GM10847 (cell line): ENCODE data around the gene TMEM259.

Source experiments
- POLR2A ChIP-seq: IDR thresholded peaks from 2 replicates; pipeline ENCODE4 v1.6.1; 2011; ENCODE audit not compliant: insufficient read length; ENCODE audit errors: extremely low read depth

Gene TMEM259

DNA sequence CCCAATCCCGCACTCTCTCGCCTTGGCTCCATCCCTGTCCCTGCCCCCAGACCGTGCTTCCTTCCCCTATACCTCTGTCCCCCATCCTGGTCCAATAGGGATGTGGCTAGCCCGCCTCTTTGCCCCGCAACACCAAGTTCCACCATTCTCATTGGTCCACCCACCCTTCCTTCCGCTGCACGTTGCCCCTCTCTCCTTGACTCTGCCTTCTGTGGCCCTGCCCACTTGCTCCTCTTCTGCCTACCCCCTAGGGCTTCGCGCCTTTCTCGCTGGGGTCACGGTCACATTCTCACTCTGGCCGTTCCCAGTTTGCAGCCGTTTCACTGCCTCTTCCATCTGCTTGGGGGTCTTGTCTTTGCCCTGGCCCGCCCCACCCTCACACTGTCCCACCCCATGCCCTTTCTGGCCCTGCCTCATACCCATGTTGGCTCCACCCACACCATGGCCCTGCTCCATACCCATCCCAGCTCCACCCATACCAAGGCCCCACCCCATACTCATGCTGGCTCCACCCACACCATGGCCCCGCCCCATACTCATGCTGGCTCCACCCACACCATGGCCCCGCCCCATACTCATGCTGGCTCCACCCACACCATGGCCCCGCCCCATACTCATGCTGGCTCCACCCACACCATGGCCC lies 41.6 kb upstream of the TMEM259 start:
- no peak for TF ChIP-seq POLR2A

DNA sequence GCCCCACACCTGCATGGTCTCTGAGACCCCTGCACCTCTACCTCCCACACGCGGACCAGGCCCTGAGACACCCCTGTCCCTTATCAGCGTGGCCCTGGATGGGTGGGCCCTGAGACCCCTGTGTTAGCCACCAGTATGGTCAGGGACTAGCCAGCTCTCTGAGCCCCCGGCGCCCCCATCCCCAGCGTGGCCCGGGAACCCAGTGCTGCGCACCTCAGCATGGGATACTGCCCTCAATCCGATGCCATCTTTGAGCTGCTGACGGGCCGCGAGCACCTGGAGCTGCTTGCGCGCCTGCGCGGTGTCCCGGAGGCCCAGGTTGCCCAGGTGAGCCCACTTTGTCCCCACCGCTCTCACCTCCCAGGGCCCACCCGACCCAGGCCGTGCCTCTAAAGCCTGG lies 41.1 kb upstream of the TMEM259 start:
- no peak for TF ChIP-seq POLR2A

DNA sequence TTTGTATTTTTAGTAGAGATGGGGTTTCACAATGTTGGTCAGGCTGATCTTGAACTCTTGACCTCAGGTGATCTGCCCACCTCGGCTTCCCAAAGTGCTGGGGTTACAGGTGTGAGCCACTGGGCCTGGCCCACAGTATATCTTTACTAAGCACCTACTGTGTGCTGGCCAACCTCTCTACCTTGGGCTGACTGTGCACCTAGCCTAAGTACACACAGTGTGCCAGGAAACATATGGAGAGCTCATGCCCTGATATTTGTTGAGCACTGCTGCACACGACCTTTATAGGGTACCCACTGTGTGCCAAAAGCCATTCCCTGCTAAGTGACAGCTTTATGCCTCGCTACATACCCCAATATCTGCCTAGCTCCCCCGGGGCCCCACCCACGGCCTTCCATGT lies 39.8 kb upstream of the TMEM259 start:
- no peak for TF ChIP-seq POLR2A

DNA sequence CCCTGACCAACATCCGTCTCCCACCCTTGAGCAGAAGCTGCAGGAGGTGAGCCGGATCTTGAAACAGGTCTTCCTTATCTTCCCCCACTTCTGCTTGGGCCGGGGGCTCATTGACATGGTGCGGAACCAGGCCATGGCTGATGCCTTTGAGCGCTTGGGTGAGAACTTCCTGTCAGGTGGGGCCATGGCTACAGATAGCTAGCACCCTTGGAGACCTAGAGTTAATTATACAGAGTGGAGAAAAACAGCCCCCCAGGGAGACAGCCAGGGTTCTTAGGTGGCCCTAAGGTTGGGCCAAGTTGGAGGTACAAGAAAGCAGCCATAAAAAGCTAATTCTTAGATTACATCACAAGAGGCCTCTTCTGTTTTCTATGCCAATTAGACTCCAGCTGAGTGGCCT lies 37.2 kb upstream of the TMEM259 start:
- no peak for TF ChIP-seq POLR2A

DNA sequence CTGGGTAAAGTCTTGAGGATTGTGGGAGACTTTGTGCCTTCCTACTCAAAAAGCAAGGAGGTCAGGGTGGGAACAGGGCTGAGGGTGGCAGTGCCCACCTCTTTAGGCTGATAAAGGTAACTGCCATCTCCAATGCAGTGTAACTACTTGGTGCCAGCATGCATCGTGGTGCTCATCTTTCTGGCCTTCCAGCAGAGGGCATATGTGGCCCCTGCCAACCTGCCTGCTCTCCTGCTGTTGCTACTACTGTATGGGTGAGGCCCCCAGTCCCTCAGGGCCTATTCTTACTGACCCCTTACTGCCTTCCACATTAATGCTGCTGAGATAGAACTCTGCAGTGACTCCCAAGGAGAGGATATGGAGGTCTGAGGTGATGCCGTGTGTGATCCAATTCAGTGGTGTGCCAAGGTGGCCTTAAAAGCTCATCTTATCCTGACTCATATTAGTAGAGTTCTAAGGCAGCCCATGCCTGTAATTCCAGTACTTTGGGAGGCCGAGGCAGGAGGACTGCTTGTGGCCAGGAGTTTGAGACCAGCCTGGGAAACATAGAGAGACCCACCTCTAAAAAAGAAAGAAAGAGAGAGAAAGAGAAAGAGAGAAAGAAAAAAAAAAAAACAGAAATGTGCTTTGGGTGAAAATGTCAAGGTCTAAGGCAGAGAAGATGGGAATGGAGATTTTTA lies 36.4 kb upstream of the TMEM259 start:
- no peak for TF ChIP-seq POLR2A

DNA sequence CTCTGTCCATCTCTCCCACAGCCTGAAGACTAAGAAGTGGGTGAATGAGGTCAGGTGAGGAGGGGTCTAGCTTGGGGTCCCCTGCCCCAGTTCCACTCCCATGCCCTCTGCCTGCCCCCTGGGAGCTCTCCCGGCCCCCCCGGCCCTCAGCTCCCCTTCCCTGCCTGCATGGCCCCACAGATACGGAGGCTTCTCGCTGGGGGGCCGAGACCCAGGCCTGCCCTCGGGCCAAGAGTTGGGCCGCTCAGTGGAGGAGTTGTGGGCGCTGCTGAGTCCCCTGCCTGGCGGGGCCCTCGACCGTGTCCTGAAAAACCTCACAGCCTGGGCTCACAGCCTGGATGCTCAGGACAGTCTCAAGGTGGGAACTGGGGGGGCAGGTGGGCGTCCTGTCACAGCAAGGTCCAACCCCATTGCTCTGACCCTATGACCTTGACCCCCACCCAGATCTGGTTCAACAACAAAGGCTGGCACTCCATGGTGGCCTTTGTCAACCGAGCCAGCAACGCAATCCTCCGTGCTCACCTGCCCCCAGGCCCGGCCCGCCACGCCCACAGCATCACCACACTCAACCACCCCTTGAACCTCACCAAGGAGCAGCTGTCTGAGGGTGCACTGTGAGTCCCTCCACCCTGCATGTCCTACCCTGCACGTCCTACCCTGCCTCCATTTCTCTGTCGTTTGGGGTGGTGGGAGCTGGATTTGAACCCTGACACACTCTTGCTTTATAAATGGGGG lies 35.1 kb upstream of the TMEM259 start:
- TF ChIP-seq POLR2A, result no peak

DNA sequence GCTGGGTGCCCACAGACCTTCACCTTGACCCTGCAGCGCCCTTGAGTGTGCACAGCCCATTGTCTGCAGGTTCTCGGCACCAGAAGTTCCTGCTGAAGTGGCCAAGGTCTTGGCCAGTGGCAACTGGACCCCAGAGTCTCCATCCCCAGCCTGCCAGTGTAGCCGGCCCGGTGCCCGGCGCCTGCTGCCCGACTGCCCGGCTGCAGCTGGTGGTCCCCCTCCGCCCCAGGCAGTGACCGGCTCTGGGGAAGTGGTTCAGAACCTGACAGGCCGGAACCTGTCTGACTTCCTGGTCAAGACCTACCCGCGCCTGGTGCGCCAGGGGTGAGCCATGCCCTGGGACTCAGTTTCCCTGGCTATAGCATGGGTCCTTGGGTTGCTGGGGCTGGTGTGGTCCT lies 34.1 kb upstream of the TMEM259 start:
- no peak for TF ChIP-seq POLR2A

DNA sequence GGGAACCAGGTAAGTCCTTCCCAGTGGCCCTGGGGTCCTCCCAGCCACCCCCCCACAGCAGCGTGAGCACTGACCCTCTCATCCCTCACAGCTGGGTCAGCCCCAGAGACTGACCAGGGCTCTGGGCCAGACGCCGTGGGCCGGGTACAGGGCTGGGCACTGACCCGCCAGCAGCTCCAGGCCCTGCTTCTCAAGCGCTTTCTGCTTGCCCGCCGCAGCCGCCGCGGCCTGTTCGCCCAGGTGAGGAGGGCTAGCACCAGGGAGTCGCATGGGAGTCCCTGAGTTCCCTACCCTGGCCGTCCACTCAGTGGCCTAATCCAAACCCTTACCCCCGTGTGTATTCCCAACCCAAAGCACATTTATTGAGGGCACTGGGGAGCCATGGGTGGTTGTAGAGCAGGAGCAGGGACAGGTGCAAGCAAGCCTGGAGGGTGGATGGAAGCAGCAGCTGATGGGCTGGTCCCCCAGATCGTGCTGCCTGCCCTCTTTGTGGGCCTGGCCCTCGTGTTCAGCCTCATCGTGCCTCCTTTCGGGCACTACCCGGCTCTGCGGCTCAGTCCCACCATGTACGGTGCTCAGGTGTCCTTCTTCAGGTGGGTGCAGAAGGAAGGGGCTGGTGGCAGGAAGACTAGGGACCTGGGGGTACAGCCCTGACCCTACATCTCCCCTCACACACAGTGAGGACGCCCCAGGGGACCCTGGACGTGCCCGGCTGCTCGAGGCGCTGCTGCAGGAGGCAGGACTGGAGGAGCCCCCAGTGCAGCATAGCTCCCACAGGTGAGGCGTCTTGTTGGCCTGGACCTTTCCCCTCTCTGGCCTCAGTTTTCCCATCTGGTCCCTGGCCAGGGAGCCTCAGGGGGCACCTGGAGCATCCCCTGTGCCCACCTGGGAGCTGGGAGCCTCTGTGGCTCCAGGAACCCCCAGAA lies 33.4 kb upstream of the TMEM259 start:
- no peak for TF ChIP-seq POLR2A

DNA sequence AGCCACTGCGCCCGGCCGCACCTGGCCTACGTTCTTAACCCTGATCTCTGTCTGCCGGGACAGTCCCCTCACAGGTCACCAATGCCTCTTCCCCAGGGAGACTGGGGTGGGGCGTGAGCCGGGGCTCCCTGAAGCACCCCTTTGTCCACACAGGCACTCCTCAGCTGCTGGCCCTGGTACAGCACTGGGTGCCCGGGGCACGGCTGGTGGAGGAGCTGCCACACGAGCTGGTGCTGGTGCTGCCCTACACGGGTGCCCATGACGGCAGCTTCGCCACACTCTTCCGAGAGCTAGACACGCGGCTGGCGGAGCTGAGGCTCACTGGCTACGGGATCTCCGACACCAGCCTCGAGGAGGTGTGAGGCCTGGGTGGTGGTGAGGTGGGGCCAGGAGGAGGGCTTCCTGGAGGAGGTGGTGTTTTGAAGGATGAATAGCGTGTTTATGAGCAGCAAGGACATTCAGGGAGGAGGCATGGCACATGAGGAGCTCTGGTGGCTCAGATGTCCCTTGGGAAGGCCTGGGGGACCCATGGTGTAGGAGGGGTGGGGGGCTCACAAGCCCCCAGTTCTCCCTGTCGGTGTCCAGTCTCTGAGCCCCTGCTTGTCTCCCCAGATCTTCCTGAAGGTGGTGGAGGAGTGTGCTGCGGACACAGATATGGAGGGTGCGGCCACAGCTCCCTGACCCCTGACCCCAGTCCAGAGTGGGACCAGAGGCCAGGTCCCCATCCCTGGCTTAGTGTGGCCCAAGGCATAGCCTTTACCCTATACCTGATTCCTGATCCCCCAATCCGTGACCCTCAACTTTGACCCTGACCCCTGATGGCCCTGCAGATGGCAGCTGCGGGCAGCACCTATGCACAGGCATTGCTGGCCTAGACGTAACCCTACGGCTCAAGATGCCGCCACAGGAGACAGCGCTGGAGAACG lies 32.5 kb upstream of the TMEM259 start:
- no peak for TF ChIP-seq POLR2A

DNA sequence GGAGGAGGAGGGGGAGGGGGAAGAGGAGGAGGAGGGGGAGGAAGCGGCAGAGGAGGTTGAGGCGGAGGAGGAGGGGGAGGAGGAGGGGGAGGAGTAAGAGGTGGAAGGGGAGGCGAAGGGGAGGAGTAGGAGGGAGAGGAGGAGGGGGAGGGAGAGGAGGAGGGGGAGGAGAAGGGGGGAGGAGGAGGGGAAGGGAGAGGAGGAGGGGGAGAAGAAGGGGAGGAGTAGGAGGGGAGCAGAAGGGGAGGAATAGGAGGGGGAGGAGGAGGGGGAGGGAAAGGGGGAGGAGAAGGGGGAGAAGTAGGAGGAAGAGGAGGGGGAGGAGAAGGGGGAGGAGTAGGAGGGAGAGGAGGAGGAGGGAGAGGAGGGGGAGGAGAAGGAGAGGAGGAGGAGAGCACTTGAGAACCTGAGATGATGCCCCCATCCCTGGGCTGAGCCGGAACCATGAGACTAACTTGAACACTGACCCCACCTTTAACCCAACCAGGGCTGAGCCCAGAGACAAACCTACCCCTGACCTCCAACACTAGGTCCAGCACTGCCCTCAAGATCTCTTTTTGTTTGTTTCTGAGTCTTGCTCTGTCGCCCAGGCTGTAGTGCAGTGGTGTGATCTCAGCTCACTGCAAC lies 31.5 kb upstream of the TMEM259 start:
- TF ChIP-seq POLR2A, result no peak

DNA sequence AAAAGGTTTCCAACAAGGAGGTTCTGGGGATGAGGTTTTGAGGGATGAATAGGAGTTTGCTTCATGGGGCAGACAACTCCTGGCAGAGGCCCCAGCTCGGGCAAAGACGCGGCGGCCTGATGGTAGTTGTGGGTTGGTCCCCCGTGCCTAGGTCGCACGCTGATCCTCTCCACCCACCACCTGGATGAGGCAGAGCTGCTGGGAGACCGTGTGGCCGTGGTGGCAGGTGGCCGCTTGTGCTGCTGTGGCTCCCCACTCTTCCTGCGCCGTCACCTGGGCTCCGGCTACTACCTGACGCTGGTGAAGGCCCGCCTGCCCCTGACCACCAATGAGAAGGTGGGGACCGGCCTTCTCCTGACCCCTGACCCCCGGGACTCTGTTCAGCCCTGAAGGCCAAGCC lies 30.9 kb upstream of the TMEM259 start:
- no peak for TF ChIP-seq POLR2A

DNA sequence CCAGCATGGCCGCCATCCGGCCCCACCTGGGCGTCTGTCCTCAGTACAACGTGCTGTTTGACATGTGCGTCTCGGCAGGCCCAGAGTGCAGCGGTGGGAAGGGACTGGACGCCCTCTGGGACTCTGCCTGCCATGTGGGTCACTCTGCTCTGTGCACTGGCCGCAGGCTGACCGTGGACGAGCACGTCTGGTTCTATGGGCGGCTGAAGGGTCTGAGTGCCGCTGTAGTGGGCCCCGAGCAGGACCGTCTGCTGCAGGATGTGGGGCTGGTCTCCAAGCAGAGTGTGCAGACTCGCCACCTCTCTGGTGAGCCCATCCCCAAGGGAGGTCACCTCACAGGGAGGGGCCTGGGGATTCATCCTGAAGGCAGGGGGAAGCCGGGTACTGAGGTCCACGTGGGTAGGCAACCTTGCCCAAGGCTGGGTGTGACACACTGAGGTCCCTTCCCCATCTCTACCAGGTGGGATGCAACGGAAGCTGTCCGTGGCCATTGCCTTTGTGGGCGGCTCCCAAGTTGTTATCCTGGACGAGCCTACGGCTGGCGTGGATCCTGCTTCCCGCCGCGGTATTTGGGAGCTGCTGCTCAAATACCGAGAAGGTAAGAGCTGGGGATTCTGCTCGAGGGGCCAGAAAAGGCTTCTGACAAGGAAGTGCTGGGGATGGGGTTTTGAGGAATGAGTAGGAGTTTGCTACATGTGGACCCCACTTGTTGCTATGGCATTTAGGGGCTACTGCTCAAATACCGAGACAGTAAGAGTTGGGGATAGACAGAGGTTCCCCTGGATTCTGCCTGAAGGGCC lies 30.3 kb upstream of the TMEM259 start:
- no peak for TF ChIP-seq POLR2A

DNA sequence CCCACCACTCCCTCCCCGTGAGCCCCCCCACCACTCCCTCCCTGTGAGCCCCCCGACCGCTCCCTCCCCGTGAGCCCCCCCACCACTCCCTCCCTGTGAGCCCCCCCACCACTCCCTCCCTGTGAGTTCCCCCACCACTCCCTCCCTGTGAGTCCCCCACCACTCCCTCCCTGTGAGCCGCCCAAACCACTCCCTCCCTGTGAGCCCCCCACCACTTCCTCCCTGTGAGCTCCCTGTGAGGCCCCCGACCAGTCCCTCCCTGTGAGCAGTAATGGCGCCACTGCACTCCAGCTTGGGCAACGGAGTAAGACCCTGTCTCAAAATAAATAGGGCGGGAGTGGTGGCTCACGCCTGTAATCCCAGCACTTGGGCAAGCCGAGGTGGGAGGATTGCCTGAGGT lies 28.9 kb upstream of the TMEM259 start:
- TF ChIP-seq POLR2A, result no peak
